HG02623 (cell line): Measurements from ENCODE around the gene PLG.
"Not testable (repeated sequence)": the region's sequence is repeated elsewhere in the genome, so short reads cannot be mapped to it uniquely, and the experiment has no call there.

Experiments
- ATAC-seq: cut with Tn5 transposase; IDR thresholded peaks from one replicate; pipeline ENCODE4 v1.9.1; 2021; ENCODE audit warnings: moderate library complexity; ENCODE audit not compliant: unreplicated experiment

Gene PLG

DNA sequence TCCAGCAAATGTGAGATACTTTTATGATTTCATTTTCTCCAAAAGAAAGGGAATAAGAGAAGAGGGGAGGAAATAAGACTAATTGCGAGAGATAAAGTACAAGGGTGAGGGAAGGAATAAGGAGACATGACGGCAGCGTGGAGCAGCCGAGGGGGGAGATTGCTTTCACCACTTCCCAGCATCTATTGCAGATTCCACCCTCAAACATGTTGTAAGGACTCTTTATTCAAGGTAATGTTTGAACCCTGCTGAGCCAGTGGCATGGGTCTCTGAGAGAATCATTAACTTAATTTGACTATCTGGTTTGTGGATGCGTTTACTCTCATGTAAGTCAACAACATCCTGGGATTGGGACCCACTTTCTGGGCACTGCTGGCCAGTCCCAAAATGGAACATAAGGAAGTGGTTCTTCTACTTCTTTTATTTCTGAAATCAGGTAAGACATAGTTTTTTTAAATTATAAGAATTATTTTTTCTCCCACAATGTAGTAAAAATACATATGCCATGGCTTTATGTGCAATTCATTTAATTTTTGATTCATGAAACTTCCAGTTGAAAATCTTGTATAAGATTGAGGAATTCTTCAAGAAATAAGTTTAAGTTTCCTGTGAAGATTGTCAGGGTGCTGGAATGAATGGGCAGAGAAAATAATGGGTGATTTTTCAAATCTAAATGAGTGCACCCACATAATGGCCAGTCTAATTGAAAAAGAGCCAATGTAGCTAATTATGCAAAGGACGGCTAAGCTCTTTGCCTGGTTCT lies at the start of gene PLG:
Gene PLG, plus strand, starts transcription at position 327 of the 763 bp plus-strand sequence. Its CDS starts 61 bp downstream, at position 388.
- not testable (repeated sequence) for ATAC-seq

GRCh38 chr6:160659562-160659961 lies 42.5 kb upstream of the PLG start:
- no peak for ATAC-seq

- ATAC-seq: no peak
These were observed 40.8 kb upstream of the PLG start for GRCh38 chr6:160661216-160661615.

DNA sequence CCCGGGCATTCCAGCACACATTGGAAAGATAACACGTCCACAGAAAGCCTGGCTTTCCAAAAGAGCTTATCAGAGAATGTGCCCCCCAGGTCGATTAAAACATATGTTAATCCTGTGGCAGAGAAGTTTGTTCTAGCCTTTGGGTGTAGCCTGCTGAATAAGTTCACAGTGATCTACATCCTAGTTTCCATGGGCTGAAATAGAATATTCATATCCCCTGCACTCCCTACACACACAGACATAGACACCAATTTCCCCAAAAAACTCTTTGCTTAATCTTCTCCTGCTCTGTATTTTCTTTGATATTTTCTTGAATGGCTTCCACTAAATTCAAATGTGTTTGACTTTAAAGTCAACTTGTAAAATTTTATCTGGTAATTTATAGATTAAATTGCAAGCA lies 39.6 kb upstream of the PLG start:
- no peak for ATAC-seq

DNA sequence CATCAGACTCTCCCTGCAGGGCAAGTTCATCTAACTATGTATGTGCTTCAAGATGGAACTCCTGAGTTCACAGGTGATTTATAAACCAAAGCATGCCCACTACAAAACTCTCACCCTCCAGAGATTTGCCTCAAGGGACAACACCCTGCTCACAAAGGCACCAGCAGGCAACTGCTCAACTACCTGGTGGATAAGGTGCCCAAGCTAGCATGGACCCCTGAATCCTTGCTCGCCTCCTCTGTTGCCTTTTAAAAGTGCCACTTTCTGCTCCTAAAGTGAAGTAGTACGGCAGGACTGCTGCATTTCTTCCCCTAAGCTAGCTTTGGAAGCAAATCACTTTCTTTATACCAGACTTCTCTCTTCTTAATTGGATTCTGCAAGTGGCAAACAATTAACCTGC lies 39.2 kb upstream of the PLG start:
- no peak for ATAC-seq

DNA sequence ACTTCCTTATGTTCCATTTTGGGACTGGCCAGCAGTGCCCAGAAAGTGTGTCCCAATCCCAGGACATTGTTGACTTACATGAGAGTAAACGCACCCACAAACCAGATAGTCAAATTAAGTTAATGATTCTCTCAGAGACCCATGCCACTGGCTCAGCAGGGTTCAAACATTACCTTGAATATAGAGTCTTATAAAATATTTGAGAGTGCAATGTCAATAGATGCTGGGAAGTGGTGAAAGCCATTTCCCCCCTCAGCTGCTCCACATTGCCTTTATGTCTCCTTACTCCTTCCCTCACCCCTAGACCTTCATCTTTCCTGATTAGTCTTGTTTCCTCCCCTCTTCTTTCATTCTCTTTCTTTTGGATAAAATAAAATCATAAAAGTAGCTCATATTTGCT lies 37.8 kb upstream of the PLG start, which contains the start of gene LPA:
Gene LPA, minus strand, starts transcription at position 78 of the 400 bp plus-strand sequence. Its CDS starts 61 bp downstream, at position 17.
- not testable (repeated sequence) for ATAC-seq

DNA sequence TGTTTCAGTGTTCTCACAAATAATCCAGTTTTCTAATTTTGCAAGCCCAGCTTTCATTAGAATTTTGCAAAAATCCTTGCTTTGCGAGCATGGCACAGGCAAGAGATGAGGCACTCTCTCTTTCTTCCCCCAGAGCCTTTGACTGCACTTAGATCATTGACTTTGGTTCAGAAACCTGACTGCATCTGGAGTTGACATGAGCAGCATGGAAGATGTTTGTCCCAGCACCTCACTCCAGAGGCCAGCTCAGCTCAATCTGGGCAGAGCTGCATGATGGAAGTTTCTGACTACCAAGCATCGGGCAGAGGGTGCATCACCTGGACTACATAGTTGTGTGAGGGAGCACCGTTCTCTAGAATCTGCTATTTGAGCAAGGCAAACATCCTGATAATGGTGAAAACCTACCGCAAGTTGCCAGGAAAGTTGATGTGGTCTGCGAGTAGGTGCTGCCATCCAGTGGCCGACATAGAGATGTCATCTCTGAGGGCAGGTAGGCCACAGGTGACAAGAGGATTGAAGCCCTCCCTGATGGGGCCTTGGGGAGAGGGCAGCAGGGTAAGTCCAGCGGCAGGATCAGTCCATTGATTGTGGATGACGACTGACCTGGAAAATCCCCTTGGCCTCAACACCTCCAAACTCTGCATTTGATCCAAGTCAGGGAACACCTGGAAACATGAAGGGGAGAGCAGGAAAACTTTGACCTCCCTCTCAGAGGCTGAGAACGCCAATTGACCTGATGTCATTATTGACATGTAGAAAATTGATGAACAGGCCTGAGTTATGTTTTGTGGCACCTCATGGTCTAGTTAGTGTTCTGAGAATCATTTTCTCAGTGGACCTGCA lies 34.2 kb upstream of the PLG start:
- peak; percentile 84 for ATAC-seq

- no peak for ATAC-seq
These were observed 33.5 kb upstream of the PLG start for GRCh38 chr6:160668589-160668988.

DNA sequence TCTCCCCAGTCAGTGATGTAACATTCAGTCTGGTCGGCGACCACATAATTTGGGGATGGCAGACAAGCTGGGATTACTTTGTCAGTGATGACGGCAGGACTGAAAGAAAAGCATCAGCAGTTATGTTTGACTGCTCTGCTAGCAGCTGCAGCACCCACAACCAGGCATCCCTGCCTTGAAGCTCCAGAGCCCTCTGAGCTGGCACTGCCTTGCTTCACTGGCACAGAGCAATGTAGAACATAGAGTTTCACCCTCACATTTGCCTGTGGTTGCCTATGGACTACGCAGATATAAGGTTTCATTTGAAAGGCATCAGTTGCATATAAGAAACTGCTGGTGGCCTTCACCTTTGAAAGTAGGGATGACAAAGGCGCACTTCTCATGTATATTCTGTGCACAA lies 25.6 kb upstream of the PLG start:
- ATAC-seq: not testable (repeated sequence)

- no peak for ATAC-seq
These were observed 23.8 kb upstream of the PLG start for GRCh38 chr6:160678230-160678629.

DNA sequence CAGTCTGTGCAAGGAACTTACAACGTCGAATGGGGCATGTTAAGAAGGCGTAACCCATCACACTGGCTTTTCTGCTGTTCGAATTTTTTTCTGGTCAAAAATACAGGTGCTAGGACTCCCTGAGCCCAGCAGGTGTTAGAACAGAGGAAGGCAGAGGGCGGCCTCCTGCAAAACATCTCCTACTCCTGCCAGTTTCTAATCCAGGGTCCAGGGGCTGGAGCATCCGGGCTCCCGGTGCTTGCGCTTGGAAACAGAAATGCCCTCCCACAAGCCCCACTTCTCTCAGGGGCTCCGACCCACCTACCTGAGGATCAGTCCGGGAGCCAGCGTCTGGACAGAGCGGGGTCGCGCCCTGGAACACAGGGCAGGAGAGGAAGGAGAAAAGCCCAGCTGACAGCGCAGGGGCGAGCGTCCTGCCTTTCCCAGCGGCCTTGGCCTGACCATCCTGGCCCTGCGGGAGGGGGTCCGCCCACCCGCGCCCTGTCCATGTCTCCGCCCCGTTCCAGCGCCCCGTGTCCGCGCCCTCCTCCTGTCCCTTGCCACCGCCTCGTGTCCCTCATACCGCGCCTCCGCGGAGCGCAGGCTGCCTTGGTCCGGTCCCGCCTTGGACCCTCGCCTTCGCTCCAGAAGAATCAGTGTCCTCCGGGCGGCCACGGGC lies 23.2 kb upstream of the PLG start:
- ATAC-seq: no peak

DNA sequence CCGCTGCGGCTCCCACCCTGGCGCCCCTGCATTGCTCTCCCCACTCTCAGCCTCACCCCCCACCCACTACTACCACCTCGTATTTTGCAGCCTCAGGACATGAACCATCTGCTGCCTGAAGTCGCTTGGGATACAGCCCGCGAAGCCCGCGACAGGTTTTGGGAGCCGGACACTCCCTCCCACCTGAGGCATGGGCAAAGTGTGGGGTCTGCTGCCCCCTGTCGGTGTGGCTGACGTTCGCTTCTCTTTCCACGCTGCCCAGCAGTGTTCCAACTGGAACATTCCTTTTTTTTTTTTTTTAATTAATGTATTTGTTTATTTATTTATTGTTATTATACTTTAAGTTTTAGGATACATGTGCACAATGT lies 22.7 kb upstream of the PLG start:
- ATAC-seq: no peak

DNA sequence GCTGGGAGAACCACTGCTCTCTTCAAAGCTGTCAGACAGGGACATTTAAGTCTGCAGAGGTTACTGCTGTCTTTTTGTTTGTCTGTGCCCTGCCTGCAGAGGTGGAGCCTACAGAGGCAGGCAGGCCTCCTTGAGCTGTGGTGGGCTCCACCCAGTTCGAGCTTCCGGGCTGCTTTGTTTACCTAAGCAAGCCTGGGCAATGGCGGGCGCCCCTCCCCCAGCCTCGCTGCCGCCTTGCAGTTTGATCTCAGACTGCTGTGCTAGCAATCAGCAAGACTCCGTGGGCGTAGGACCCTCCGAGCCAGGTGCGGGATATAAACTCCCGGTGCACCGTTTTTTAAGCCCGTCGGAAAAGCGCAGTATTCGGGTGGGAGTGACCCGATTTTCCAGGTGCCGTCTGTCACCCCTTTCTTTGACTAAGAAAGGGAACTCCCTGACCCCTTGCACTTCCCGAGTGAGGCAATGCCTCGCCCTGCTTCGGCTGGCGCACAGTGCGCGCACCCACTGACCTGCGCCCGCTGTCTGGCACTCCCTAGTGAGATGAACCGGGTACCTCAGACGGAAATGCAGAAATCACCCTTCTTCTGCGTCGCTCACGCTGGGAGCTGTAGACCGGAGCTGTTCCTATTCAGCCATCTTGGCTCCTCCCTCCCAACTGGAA lies 16.8 kb upstream of the PLG start:
- not testable (repeated sequence) for ATAC-seq

DNA sequence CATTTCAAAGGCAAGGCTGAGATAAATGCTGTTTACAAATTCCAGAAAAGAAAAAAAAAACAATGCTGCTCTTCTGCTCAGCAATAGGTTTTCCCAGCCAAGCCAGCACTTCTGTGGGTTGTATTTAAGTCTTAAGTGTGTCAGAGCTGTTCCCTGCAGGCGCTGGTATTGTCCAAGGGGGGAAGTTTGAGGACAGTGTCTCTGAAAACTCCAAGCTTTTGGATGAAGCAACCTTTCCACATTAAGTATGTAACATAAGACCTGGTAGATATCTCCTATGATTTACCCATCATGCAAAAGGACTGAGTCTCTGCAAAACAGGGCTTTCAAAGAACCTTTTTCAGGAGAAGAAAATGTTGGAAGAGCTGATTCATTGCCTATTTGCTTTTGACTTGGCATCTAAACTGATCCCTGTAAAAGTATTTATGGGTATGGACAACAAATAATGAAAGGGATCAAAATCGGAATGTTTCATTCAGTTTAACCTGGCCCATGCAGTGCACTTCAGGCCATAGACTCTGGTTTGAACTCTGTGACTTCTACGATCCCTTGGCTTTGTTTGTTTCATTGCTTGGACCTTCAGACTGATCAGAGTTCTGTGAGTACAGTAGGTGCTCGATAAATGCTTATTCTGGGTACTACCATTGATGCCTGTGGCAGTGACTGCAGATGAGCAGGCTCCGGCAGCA lies 16.1 kb upstream of the PLG start:
- ATAC-seq: no peak

- ATAC-seq: no peak
These were observed 11.6 kb upstream of the PLG start for GRCh38 chr6:160690458-160690857.

DNA sequence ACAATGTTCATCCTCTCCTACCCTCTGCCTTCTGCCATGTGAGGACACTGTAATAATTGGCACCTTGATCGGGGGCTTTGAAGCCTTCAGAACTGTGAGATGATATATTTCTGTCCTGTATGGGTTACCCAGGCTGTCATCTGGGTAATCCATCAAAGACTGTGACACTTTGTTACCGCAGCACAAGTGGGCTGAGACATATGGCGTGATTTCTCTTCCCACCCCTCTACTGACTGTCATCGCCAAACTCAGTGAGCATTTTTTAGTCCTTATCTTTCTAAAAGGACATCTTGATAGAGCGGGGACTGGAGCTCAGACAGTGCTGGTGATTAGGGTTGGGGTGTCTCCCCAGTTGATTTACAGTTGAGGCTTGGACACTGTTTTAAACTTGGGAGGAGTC lies 10.4 kb upstream of the PLG start:
- no peak for ATAC-seq

DNA sequence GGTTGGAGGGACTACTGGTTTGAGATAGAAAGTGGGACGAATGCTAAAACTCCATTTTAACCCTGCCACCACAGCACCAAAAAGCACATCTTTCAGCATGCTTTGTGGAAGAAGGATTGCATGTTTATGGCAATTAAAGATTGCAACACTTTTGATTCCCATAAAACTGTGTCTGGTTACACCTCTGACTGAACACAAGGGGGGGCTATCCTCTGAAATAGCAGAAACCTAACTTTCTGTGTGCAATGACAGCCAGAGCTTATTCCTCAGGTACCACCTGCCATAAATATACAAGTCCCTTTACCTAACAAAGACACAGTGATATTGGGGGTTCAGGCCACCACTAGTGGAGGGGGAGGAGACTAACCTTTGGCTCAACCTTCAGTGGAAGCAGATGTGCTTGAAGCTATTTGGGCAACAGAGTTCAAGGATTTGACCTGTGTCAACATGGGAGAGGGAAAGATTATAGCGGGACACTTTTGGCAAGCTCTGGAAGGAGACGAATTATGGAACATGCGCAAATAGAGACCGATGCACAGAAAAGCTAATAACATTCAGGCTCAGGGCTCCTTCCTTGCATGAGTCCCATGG lies 9.6 kb upstream of the PLG start:
- no peak for ATAC-seq

DNA sequence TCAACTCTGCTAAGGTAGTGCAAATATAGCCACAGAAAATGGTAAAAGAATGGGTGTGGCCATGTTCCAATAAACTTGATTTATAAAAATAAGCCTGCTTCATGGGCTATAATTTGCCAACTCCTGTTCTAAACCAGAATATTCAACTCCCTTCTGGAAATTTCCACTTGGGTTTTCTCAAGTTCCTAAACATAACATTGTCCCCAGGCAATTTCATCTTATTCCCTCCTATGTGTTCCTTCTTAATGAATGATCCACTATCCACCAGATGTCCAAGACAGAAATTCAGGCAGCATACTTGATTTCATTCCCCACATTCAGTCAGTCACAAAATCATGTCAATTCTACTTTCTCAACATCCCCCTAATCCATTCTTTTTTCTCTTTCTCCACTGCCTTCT lies 7.0 kb upstream of the PLG start:
- ATAC-seq: not testable (repeated sequence)

GRCh38 chr6:160695622-160696021 lies 6.4 kb upstream of the PLG start:
- ATAC-seq: not testable (repeated sequence)

DNA sequence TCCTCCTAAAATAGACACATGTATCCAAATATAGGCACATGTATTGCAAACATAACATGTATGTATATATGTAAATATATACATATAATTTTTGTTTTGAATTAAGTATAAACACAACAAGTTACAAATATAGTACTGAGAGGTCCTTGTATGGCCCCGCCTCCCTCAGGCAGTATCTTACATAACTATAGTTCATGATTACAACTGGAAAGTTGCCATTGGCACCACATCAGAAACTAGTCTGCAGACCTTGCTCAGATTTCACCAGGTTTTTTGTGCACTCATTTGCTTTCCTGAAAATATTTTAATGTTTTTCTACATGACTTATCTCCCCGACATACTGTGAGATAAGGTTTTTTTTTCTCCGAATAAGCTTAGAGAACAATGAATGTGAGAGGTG lies 5.2 kb upstream of the PLG start:
- ATAC-seq: not testable (repeated sequence)
